Stimulated activated naive CD8-positive, alpha-beta T cell treated with anti-CD3 and anti-CD28 coated beads, Interleukin-15, Interleukin-2, amounts not matched to agents 100 U/mL and 50 U/mL, for 24 hours (primary cell): Measurements from ENCODE around the gene FOXC2.

Experiments
- ATAC-seq: fragments of 150-1000 bp; cut with Tn5 transposase; one replicate; pipeline ENCODE4 v1.10.0; 2021
- DNase-seq: peaks from one replicate; pipeline ENCODE4 v3.0.0; 2021

Gene FOXC2

DNA sequence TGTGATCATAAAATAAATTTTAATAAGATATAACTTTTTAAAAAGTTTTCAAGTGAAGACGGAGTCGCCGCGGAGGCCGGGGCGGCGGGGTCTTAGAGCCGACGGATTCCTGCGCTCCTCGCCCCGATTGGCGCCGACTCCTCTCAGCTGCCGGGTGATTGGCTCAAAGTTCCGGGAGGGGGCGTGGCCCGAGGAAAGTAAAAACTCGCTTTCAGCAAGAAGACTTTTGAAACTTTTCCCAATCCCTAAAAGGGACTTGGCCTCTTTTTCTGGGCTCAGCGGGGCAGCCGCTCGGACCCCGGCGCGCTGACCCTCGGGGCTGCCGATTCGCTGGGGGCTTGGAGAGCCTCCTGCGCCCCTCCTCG, at the start of gene FOXC2:
TSS of gene FOXC2 (plus strand) at position 229 of the 365 bp plus-strand sequence. CDS start 507 bp downstream, outside the sequence.
- DNase-seq, result peak; percentile 63
- ATAC-seq, result no peak

- no peak for ATAC-seq
Observed at GRCh38 chr16:86517033-86517432, 49.6 kb upstream of the FOXC2 start.

GRCh38 chr16:86517652-86518258, 48.9 kb upstream of the FOXC2 start:
- ATAC-seq (peak; percentile 32), DNase-seq (peak; percentile 55)

More at GRCh38 chr16:86517033-86517432, 49.6 kb upstream of the FOXC2 start:
- DNase-seq, result no peak

DNA sequence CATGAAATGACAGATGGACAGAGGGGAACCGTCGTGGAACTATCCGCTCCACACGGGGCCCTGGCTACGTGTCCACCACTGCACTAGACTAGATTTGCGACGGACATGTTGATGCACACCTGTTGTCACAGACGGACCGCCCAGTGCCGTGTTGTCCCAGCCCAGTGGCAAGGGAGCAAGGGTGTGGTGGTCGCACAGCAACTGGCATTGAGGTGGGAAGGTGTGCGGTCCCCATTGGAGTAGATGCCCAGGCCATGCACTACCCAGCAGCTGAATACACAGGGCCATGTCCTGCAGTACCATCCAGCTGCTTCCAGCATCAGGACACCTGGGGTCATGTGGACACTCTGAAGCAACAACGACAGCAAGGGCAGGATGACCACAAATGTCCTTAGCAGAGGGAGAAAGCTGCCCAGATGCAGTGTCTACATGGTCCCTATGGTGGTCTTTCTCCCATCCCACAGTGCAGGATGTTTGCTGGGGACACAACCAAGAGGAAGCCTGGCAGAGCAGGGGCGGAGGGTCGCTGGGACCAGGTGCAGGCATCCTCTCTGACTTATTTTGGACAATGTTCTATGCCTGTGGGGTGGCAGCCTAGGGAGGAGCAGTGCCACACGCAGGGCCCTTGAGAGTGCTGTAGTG, 47.5 kb upstream of the FOXC2 start:
- ATAC-seq (no peak), DNase-seq (no peak)

GRCh38 chr16:86519649-86520316, 46.8 kb upstream of the FOXC2 start:
- DNase-seq, result peak; percentile 62
- ATAC-seq, result no peak

DNA sequence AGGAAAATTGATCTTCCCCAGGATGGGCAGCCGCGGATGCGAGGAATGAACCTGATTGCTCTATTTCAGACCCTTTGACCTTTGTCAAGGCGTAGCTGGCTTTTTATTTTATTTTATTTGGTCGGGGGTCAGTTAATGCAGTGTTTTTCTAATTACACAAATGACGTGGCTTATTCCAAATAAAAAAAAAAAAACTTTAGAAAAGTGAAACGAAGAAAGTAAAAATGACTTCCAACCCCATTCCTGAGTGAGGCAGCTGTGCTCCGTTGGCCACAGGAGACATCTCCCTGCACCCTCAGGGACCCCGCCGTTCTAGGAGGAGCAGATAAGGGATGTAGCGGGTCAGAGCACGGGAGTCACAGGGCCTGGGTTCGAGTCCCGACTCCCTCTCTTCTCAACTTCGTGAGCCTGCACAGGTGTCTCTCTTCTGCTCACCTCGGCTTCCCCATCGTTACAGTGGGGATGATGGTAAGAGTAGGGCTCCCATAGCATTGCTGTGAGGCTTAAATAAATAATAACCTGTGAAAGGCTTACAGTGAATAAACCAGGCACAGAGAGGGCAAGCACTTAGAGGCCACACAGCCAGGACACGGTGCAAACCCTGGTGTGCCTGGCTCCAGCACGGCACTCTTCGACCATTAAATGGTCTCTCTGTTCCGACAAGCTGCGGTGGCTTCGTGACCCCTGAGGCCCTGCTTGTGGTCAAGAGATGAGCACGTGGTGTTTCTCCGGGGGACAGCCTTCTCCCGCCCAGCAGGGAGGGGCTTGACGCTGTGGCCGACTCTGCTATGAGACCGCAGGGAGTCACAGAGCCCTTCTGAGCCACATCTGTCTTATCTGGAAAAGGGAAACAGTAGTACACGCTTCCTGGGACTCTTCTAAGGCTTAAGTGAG, 46.1 kb upstream of the FOXC2 start:
- ATAC-seq (no peak), DNase-seq (no peak)

- DNase-seq (no peak), ATAC-seq (no peak)
Observed at GRCh38 chr16:86521236-86522197, 45.1 kb upstream of the FOXC2 start.

DNA sequence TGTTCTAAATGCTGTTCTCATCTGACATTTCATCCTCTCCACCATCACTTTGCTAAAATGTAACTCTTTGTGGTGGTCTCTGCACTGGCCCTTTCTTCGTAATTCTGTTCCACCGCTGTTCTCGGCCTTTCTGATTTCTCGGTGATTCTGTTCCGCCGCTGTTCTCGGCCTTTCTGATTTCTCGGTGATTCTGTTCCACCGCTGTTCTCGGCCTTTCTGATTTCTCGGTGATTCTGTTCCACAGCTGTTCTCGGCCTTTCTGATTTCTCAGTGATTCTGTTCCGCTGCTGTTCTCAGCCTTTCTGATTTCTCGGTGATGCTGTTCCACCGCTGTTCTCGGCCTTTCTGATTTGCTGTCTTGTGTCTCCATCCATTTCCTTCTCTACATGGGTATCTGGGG, 44.0 kb upstream of the FOXC2 start:
- no peak for ATAC-seq

GRCh38 chr16:86523166-86523740, 43.4 kb upstream of the FOXC2 start:
- DNase-seq, result no peak
- no peak for ATAC-seq

More for the DNA sequence above, 44.0 kb upstream of the FOXC2 start:
- DNase-seq, result no peak

- DNase-seq, result no peak
- ATAC-seq, result no peak
Observed at GRCh38 chr16:86524029-86524428, 42.6 kb upstream of the FOXC2 start.

- no peak for DNase-seq
- ATAC-seq, result no peak
Observed at GRCh38 chr16:86525696-86526095, 40.9 kb upstream of the FOXC2 start.

DNA sequence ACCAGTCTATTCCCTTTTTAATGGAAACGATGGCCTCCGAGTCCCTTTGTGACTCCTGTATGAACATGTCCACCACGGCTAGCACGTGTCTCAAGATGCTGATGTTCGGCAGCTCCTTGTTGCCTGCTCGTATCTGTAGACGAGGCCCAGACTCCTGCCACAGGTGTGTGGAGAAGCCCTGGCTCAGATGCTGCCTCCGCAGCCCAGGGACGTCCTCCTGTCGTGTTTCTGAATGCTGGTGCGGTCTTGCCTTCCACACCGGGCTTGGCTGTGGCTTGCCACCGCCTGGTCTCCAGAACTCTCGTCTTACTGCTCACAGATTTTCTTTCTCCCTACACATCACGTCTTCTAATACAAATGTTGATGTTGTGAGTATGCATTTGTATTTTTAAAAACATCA, 39.3 kb upstream of the FOXC2 start:
- DNase-seq, result no peak
- no peak for ATAC-seq

DNA sequence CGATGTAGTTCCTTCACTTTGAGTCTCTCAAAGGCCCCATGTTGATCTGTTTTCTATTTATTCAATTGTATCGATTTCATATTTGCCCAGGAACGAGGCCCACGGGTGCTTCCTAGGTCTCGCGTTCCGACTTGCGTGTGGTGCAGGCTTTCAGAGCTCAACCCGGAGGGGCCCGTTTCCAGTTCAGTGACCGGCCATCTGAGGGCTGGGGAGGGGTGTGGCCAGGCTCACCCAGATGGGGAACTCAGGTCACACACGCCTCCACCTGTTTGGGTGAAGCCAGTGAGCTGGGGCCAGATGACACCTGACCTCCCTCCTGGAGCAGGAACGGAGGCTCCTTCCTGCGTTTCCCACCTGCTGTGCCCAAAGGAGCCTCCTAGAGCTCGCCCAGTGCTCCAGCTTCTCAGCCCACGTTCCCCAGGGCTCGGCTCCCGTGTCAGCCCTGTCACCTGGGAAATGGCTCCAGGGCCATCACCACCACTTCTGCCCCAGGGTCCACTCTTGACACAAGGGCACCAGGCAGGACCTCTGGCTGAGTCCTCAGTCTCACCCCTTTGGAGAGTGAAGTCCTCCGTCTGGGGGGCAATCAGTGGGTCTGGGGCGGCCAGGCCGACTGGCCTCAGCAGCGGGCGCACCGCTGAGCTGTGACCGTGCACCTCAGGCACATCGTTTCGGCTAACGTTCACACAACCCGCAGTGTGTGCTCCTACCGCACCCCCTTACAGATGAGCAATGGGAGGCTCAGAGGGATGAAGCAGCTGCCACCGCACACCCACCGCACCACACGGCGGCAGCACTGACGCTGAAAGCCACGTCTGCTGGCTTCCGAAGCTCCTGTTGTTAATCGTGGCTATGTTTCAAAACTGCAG, 38.3 kb upstream of the FOXC2 start:
- no peak for ATAC-seq
- no peak for DNase-seq

DNA sequence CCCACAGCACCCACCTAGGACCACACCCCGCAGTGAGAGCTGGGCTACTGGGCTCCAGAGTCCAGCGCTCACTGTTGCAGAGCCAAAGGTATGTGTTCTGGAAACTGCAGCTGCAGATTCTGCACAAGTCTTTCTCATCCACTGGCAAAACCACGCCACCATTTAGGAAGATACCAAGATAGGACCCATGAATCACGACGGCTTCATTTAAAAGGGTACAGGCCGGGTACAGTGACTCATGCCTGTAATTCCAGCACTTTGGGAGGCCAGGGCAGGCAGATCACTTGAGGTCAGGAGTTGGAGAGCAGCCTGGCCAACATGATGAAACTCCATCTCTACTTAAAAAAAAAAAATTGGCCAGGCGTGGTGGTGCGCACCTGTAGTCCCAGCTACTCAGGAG, 37.5 kb upstream of the FOXC2 start:
- ATAC-seq (no peak), DNase-seq (no peak)

DNA sequence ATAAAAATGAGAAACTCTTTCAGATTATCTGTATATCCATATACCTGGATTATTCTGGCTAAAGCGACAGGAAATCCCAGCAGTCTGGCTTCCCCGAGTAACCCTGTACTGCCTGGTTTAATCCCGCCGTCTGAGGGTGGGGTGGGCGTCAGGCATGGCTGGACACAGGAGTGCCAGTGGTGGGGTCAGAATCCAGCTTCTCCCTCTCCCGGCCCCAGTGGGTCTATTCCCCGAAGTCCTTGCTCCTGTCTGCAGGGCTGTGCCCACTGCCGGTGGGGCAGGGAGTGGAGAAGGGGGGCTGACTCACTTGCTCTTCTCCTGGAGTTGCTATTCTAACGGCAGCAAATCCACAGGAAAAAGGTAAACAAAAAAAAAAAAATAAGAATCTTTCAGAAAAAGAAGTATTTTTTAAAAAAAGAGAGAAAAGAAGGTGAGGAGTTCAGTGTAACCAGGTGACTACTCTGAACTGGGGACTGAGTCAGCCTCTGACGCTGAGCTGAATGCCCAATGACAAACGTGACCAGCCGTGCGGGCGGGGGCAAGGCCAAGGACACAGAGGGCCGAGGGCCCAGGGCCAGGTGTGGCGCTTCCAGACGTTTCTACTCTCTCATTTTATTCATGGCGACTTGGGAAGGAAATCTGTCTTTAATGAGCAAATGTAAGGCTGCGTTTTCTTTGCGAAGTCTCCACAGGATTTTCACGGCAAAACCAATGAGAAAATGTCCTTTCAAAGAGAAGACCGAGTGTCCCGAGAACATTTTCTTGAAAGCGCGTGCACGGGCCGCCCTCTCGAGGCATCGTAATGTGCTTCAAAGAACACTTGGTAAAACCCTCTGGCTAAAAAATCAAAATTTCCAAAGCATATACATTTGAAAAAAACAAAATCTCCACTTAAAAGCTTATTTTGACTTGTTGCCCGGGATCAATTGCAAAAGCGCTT, 36.1 kb upstream of the FOXC2 start:
- no peak for ATAC-seq

GRCh38 chr16:86531191-86531545, 35.5 kb upstream of the FOXC2 start:
- DNase-seq (no peak), ATAC-seq (no peak)

More for the DNA sequence above, 36.1 kb upstream of the FOXC2 start:
- no peak for DNase-seq

DNA sequence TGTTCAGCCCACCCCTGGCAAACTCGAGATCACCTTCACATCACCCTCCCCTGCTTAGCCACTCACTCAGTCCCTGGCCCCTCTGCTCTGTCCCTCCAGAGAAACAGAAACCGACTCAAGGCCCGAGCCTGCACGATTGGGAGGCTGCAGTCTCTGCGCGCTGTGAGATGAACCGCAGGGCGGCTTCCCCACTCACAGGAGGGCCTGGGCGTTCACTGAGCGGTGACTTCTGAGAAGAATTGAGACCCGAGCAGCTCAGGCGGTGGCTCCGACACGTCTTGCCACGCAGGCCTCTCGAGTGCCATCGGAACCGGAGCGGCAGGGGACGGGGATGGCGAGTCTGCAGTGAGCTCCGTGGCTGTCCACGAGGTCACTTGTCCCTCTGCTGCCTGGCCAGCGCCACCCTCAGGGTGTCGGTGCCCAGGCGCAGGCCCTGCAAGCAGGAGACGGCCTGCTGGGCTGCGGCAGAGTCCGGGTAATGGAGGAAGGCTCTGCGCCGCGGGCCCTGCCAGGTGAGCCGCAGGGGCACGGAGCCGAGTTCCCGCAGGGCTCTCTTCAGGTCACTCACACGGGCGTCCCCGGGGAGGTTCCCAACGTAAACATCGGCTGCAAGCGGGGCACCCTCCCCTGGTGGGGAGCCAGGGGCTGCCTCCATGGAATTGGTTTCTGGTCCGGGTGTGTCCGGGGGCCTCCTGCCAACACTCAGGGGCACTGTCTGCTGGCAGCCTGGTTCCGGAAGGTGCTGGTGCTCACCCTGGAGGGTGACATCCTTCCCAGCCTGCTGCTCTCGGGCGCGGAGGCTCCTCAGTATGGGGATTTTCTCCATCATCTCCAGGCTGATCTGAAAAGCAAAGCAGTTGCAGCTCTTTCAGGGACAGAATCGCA, 34.7 kb upstream of the FOXC2 start:
- no peak for DNase-seq
- no peak for ATAC-seq

GRCh38 chr16:86532526-86532815, 34.2 kb upstream of the FOXC2 start:
- DNase-seq (no peak), ATAC-seq (no peak)
